WTC11 (cell line): Measurements from ENCODE around the gene CC2D1A. TPM values are rescaled to one million over a fixed set of nuclear protein-coding genes. Genes with fewer than 3 reads are reported as not detected.

Source experiments
- ATAC-seq: fragments of 200-7000 bp; cut with Tn5 transposase; 2 replicates; pipeline ENCODE4 v1.10.0; 2021; ENCODE audit warnings: mild to moderate bottlenecking, moderate library complexity
- CTCF ChIA-PET: fragments of 300-600 bp; sonication (Branson Sonifier 250); formaldehyde crosslinking; loops from one replicate; lab custom pipeline; 2021; ENCODE audit warnings: antibody characterized with exemption; lab: Charles Lee
- POLR2A ChIA-PET: fragments of 350-600 bp; sonication (Branson Sonifier 250); formaldehyde crosslinking; loops from one replicate; lab custom pipeline; 2021; ENCODE audit warnings: antibody characterized with exemption; lab: Charles Lee
- DNase-seq: peaks from one replicate; pipeline ENCODE4 v3.0.0; 2021; ENCODE audit warnings: low spot score
- H3K27ac Mint-ChIP-seq: 2 replicates; pipeline ENCODE4 v1.8.0; 2021; ENCODE audit warnings: mixed read lengths
- H3K27me3 Mint-ChIP-seq: 2 replicates; pipeline ENCODE4 v1.8.0; 2021; ENCODE audit warnings: low read depth, mild to moderate bottlenecking, moderate library complexity, mixed read lengths
- H3K36me3 Mint-ChIP-seq: 2 replicates; pipeline ENCODE4 v1.8.0; 2021; ENCODE audit warnings: mixed read lengths
- H3K4me1 Mint-ChIP-seq: 2 replicates; pipeline ENCODE4 v1.8.0; 2022; ENCODE audit warnings: mixed read lengths
- H3K4me3 Mint-ChIP-seq: 2 replicates; pipeline ENCODE4 v1.8.0; 2021; ENCODE audit warnings: mild to moderate bottlenecking, moderate library complexity, mixed read lengths
- H3K9me3 Mint-ChIP-seq: 2 replicates; pipeline ENCODE4 v1.8.0; 2021; ENCODE audit warnings: mixed read lengths
- FOXP1 ChIP-seq: sonication (generic); formaldehyde crosslinking; IDR thresholded peaks from 2 replicates; pipeline ENCODE4 v1.8.0; 2022; ENCODE audit warnings: missing genetic modification reagents, mild to moderate bottlenecking, moderate library complexity, borderline replicate concordance
- GABPB1 ChIP-seq: sonication (generic); formaldehyde crosslinking; IDR thresholded peaks from 2 replicates; pipeline ENCODE4 v1.8.1; 2023; ENCODE audit warnings: mild to moderate bottlenecking, missing genetic modification reagents
- GTF2I ChIP-seq: fragments of 250-450 bp; sonication (Bioruptor Pico); conservative IDR thresholded peaks from 2 replicates; pipeline ENCODE4 v1.4.0; 2021; ENCODE audit warnings: mild to moderate bottlenecking
- JUN ChIP-seq: sonication (generic); formaldehyde crosslinking; IDR thresholded peaks from 2 replicates; pipeline ENCODE4 v1.8.0; 2023; ENCODE audit warnings: mild to moderate bottlenecking, missing genetic modification reagents
- NR2C2 ChIP-seq: sonication (generic); formaldehyde crosslinking; IDR thresholded peaks from 2 replicates; pipeline ENCODE4 v1.8.0; 2022; ENCODE audit warnings: mild to moderate bottlenecking, missing genetic modification reagents
- PRRX2 ChIP-seq: fragments of 250-450 bp; sonication (Bioruptor Pico); IDR thresholded peaks from 2 replicates; pipeline ENCODE4 v1.8.0; 2021; ENCODE audit warnings: mild to moderate bottlenecking
- RELA ChIP-seq: sonication (generic); formaldehyde crosslinking; IDR thresholded peaks from 2 replicates; pipeline ENCODE4 v1.8.1; 2022; ENCODE audit warnings: missing genetic modification reagents, mild to moderate bottlenecking, borderline replicate concordance
- ZNF121 ChIP-seq: sonication (generic); formaldehyde crosslinking; IDR thresholded peaks from 2 replicates; pipeline ENCODE4 v1.8.0; 2023; ENCODE audit warnings: missing genetic modification reagents
- ZNF423 ChIP-seq: fragments of 250-450 bp; sonication (Bioruptor Pico); IDR thresholded peaks from 2 replicates; pipeline ENCODE4 v2.1.2; 2022; ENCODE audit warnings: mild to moderate bottlenecking, moderate library complexity
- ZNF671 ChIP-seq: fragments of 250-450 bp; sonication (Bioruptor Pico); IDR thresholded peaks from 2 replicates; pipeline ENCODE4 v1.8.0; 2021; ENCODE audit warnings: mild to moderate bottlenecking
- total RNA-seq: library from RNA; stranded (reverse); gene quantifications from 3 replicates; pipeline ENCODE4 v1.2.3, GENCODE V29; 2021
- TF ChIP-seq, protein P1 (sequence below): fragments of 200-600 bp; IDR thresholded peaks from 2 replicates; pipeline ENCODE4 v1.8.0; 2022; ENCODE audit warnings: antibody characterized with exemption
- TF ChIP-seq, protein P2 (sequence below): fragments of 250-450 bp; sonication (Bioruptor Pico); conservative IDR thresholded peaks from 2 replicates; pipeline ENCODE4 v1.9.0; 2021; ENCODE audit warnings: mild to moderate bottlenecking
- TF ChIP-seq, protein P3 (sequence below): fragments of 250-450 bp; sonication (Bioruptor Pico); IDR thresholded peaks from 2 replicates; pipeline ENCODE4 v1.9.0; 2021; ENCODE audit warnings: mild to moderate bottlenecking
- TF ChIP-seq, protein P4 (sequence below): sonication (generic); formaldehyde crosslinking; IDR thresholded peaks from 2 replicates; pipeline ENCODE4 v1.8.0; 2023; ENCODE audit warnings: missing genetic modification reagents
- TF ChIP-seq, protein P5 (sequence below): fragments of 250-450 bp; sonication (Bioruptor Pico); IDR thresholded peaks from 2 replicates; pipeline ENCODE4 v1.9.0; 2021; ENCODE audit warnings: mild to moderate bottlenecking
- TF ChIP-seq, protein P6 (sequence below): sonication (generic); formaldehyde crosslinking; IDR thresholded peaks from 2 replicates; pipeline ENCODE4 v1.8.1; 2023; ENCODE audit warnings: mild to moderate bottlenecking, missing genetic modification reagents
- TF ChIP-seq, protein P7 (sequence below): fragments of 250-450 bp; sonication (Bioruptor Pico); IDR thresholded peaks from 2 replicates; pipeline ENCODE4 v1.9.0; 2021; ENCODE audit warnings: mild to moderate bottlenecking, borderline replicate concordance

The CC2D1A gene
- total RNA-seq, 1 experiment from 2014 or later: 44.2 TPM

DNA sequence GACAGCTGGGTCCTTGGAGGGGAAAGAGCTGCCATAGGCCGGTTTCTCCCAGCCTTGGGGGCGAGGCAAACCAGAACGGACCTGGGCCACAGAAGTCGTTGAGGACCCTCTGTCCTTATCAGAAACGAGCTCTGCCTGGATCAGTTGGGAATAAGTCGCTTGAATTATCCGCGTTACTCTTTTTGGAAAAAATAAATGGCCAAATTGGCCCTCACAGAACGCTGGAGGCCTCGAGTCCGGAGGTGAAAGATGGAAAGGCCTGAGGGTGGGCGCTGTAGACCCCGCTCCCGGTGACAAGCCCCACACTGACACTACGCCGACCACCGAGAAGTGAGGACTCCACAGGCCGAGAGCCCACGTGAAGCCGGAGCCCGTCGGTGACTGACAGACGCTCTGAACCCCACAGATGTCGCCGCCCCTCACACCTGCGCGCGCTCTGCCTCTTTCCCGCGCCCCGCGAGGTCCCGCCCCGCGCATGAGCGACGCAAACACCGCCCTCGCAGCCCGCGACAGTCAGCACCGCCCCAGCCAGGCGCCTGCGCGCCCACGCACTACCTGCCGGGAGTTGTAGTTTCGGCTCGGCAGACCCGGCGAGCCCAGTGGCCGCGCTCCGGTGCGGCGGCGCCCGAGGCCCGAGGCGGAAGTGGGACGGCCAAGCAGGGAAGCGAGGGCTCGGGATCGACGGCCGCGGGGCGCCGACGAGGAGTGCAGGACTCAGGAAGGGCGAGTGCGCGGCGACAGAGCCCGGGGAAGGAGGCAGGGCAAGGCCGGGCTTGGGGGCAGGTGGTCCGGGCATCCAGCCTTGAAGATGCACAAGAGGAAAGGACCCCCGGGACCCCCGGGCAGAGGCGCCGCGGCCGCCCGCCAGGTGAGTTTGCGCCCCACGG, at the start of gene CC2D1A, which contains the start of gene BRME1 (continued):
- TF ChIP-seq, protein P1, sequence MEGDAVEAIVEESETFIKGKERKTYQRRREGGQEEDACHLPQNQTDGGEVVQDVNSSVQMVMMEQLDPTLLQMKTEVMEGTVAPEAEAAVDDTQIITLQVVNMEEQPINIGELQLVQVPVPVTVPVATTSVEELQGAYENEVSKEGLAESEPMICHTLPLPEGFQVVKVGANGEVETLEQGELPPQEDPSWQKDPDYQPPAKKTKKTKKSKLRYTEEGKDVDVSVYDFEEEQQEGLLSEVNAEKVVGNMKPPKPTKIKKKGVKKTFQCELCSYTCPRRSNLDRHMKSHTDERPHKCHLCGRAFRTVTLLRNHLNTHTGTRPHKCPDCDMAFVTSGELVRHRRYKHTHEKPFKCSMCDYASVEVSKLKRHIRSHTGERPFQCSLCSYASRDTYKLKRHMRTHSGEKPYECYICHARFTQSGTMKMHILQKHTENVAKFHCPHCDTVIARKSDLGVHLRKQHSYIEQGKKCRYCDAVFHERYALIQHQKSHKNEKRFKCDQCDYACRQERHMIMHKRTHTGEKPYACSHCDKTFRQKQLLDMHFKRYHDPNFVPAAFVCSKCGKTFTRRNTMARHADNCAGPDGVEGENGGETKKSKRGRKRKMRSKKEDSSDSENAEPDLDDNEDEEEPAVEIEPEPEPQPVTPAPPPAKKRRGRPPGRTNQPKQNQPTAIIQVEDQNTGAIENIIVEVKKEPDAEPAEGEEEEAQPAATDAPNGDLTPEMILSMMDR: no peak
- TF ChIP-seq, protein P2, sequence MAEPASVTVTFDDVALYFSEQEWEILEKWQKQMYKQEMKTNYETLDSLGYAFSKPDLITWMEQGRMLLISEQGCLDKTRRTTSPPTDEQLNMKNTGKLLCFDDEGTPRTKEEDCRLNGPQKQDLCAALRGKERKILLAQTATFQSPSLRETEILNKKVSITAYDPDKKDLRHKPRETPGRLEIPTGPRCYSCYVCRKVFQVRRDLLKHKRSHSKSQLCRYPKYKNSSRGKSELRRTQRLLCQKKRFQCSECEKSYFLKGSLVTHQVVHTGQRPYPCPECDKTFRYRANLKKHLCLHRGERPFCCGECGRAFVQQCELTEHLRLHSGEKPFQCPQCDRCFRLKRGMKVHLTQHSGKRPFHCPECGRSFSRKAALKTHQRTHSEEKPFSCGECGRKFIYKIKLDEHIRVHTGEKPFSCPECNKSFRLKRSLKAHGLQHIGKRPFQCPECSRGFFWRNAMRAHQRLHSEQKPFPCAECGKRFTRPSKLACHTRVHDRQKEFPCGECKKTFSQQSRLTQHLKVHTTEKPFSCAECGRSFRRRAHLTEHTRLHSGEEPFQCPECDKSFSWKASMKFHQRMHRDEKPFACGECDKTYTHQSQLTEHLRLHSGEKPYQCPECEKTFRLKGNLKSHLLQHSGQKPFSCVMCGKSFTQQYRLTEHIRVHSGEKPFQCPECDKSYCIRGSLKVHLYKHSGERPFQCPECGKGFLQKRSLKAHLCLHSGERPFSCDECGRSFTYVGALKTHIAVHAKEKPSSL (CRISPR knock-in tag): no peak
- no peak for TF ChIP-seq PRRX2 (CRISPR knock-in tag)
- TF ChIP-seq, protein P3, sequence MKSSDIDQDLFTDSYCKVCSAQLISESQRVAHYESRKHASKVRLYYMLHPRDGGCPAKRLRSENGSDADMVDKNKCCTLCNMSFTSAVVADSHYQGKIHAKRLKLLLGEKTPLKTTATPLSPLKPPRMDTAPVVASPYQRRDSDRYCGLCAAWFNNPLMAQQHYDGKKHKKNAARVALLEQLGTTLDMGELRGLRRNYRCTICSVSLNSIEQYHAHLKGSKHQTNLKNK (CRISPR knock-in tag): no peak
- TF ChIP-seq, protein P4, sequence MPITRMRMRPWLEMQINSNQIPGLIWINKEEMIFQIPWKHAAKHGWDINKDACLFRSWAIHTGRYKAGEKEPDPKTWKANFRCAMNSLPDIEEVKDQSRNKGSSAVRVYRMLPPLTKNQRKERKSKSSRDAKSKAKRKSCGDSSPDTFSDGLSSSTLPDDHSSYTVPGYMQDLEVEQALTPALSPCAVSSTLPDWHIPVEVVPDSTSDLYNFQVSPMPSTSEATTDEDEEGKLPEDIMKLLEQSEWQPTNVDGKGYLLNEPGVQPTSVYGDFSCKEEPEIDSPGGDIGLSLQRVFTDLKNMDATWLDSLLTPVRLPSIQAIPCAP (CRISPR knock-in tag): no peak
- peak; percentile 70 for TF ChIP-seq GABPB1 (CRISPR knock-in tag)
- TF ChIP-seq, protein P5, sequence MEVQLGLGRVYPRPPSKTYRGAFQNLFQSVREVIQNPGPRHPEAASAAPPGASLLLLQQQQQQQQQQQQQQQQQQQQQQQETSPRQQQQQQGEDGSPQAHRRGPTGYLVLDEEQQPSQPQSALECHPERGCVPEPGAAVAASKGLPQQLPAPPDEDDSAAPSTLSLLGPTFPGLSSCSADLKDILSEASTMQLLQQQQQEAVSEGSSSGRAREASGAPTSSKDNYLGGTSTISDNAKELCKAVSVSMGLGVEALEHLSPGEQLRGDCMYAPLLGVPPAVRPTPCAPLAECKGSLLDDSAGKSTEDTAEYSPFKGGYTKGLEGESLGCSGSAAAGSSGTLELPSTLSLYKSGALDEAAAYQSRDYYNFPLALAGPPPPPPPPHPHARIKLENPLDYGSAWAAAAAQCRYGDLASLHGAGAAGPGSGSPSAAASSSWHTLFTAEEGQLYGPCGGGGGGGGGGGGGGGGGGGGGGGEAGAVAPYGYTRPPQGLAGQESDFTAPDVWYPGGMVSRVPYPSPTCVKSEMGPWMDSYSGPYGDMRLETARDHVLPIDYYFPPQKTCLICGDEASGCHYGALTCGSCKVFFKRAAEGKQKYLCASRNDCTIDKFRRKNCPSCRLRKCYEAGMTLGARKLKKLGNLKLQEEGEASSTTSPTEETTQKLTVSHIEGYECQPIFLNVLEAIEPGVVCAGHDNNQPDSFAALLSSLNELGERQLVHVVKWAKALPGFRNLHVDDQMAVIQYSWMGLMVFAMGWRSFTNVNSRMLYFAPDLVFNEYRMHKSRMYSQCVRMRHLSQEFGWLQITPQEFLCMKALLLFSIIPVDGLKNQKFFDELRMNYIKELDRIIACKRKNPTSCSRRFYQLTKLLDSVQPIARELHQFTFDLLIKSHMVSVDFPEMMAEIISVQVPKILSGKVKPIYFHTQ (CRISPR knock-in tag): no peak
- no peak for TF ChIP-seq ZNF671 (CRISPR knock-in tag)
- TF ChIP-seq NR2C2 (CRISPR knock-in tag): no peak
- TF ChIP-seq FOXP1 (CRISPR knock-in tag): peak; percentile 93; the same call in 1 of the 2 replicates
- no peak for TF ChIP-seq ZNF423
- no peak for TF ChIP-seq RELA (CRISPR knock-in tag)
- no peak; the same call in 1 of the 2 replicates for TF ChIP-seq JUN (CRISPR knock-in tag)
- no peak for TF ChIP-seq GTF2I (CRISPR knock-in tag)
- TF ChIP-seq, protein P6, sequence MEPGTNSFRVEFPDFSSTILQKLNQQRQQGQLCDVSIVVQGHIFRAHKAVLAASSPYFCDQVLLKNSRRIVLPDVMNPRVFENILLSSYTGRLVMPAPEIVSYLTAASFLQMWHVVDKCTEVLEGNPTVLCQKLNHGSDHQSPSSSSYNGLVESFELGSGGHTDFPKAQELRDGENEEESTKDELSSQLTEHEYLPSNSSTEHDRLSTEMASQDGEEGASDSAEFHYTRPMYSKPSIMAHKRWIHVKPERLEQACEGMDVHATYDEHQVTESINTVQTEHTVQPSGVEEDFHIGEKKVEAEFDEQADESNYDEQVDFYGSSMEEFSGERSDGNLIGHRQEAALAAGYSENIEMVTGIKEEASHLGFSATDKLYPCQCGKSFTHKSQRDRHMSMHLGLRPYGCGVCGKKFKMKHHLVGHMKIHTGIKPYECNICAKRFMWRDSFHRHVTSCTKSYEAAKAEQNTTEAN: peak; percentile 71; the same call in 1 of the 2 replicates
- no peak for TF ChIP-seq ZNF121 (CRISPR knock-in tag)

DNA sequence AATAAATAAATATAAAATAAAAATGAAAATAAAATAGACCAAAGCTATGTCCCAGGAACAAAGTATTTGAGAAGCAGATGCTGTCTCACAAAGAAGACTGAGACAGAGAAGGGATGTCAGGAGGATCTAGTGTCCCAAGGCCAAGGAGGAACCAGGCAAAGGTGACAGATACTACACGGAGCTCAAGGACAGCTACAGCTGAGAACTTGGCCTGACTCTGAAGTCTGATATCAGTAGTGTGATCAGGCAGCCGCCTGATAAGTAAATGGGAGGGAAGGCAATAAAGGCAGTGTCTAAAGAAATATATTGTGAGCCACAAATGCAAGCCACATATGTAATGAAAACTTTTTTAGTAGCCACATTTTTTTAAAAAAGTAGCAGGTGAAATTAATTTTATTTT, 49.5 kb upstream of the CC2D1A start:
- ChIA-PET CTCF (interaction anchor here (1.6 kb wide), 1 partner anchor 61 kb away, joined by 5 read pairs; the partner anchor contains the start of gene ZSWIM4), POLR2A (no interaction called here)
- TF ChIP-seq, protein P7, sequence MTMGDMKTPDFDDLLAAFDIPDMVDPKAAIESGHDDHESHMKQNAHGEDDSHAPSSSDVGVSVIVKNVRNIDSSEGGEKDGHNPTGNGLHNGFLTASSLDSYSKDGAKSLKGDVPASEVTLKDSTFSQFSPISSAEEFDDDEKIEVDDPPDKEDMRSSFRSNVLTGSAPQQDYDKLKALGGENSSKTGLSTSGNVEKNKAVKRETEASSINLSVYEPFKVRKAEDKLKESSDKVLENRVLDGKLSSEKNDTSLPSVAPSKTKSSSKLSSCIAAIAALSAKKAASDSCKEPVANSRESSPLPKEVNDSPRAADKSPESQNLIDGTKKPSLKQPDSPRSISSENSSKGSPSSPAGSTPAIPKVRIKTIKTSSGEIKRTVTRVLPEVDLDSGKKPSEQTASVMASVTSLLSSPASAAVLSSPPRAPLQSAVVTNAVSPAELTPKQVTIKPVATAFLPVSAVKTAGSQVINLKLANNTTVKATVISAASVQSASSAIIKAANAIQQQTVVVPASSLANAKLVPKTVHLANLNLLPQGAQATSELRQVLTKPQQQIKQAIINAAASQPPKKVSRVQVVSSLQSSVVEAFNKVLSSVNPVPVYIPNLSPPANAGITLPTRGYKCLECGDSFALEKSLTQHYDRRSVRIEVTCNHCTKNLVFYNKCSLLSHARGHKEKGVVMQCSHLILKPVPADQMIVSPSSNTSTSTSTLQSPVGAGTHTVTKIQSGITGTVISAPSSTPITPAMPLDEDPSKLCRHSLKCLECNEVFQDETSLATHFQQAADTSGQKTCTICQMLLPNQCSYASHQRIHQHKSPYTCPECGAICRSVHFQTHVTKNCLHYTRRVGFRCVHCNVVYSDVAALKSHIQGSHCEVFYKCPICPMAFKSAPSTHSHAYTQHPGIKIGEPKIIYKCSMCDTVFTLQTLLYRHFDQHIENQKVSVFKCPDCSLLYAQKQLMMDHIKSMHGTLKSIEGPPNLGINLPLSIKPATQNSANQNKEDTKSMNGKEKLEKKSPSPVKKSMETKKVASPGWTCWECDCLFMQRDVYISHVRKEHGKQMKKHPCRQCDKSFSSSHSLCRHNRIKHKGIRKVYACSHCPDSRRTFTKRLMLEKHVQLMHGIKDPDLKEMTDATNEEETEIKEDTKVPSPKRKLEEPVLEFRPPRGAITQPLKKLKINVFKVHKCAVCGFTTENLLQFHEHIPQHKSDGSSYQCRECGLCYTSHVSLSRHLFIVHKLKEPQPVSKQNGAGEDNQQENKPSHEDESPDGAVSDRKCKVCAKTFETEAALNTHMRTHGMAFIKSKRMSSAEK: no peak
- no peaks in the 10 kb centered on the region for H3K9me3 Mint-ChIP-seq
- no peak overlapping the region for H3K27ac Mint-ChIP-seq
- no peak for ATAC-seq
- H3K27me3 Mint-ChIP-seq: peaks cover 2% of the 10 kb centered on the region
- DNase-seq: no peak
- no peaks in the 10 kb centered on the region for H3K36me3 Mint-ChIP-seq
- H3K4me1 Mint-ChIP-seq: peaks cover 2% of the 10 kb centered on the region
- H3K4me3 Mint-ChIP-seq: no peak overlapping the region
